ENCODE results near the gene NYNRIN.
A peak's percentile ranks its signal among the peaks of the same experiment; 100 is the strongest.
"Not testable (repeated sequence)": the region's sequence is repeated elsewhere in the genome, so short reads cannot be mapped to it uniquely, and the experiment has no call there.

NYNRIN gene
- total RNA-seq: 0.27 to 1.2 reads per million in 2 donors

DNA sequence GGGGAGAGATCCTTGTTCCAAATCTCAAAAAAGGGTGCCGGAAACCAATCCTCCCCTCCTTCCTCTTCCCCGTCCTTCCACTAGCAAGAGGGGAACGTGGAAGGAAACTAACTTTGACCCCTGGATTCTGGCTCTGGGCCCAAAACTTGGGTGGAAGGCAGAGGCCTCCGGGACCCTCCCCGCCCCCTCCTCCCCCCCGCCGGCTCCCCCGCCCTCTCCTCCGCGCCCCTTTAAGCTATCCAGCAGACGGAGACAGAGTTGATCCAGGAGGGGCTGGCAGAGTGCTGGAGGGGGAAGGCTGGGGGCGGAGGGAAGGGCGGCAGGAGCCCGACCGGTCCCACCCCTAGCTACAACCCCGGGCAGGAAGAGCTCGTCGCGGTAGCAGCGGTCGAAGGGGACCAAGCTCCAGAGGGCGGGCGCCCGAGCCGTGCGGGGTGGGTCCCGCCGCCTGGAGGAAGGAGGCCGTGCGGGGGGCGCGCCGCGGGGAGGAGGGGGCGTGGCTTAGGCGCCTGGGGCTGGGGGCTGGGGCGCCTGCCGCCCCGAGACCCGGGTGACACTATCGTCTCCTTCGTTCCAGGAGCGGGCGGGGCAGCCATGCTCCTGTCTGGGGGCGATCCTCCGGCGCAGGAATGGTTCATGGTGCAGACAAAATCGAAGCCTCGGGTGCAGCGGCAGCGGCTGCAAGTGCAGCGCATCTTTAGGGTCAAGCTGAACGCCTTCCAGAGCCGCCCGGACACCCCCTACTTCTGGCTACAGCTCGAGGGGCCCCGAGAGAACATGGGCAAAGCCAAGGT, at the start of gene NYNRIN:
Gene NYNRIN (plus strand): TSS at position 351 of the 794 bp plus-strand sequence. CDS start 244 bp downstream, at position 595.
- peak in 3 of 5 experiments; percentile 5 to 34 (median 10) for DNase-seq

DNA sequence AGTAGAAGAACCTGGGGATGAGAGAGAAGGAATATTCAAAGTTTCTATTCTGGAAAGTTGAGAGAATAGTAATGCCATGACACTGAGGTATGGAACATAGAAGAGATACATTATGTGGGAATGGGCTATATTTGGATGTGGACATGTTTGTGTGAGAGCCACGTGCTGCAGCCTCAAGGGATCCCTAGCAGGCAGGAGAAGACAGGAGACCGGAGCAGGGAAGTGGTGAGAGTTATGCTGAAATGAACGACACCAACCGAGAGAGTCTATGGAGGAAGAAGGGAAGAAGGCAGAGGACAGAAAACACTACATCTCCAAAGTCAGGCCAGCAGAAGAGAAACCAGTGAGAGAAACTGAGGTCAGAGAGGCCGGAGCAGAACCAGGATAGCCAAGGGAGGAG, 49.1 kb upstream of the NYNRIN start:
- DNase-seq: no peak

DNA sequence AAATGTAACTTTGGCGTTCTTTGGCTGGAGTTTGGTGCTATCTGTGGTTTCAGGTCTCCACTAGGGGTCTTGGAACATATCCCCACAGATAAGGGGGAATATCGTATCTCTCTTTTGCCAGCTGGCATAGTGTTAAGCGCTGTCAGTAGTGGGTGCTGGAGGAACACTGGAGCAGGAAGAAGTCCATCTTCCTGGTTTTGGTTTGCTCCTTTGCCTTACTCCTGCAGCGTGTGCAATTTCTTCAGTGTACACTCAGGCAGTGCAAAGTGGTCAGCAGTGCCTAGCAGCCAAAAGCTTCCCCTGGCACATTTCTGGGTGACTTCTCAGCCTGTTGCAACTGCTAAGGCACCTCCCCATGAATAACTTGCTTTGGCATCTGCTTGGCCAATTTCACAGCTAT, 47.3 kb upstream of the NYNRIN start:
- DNase-seq: no peak

DNA sequence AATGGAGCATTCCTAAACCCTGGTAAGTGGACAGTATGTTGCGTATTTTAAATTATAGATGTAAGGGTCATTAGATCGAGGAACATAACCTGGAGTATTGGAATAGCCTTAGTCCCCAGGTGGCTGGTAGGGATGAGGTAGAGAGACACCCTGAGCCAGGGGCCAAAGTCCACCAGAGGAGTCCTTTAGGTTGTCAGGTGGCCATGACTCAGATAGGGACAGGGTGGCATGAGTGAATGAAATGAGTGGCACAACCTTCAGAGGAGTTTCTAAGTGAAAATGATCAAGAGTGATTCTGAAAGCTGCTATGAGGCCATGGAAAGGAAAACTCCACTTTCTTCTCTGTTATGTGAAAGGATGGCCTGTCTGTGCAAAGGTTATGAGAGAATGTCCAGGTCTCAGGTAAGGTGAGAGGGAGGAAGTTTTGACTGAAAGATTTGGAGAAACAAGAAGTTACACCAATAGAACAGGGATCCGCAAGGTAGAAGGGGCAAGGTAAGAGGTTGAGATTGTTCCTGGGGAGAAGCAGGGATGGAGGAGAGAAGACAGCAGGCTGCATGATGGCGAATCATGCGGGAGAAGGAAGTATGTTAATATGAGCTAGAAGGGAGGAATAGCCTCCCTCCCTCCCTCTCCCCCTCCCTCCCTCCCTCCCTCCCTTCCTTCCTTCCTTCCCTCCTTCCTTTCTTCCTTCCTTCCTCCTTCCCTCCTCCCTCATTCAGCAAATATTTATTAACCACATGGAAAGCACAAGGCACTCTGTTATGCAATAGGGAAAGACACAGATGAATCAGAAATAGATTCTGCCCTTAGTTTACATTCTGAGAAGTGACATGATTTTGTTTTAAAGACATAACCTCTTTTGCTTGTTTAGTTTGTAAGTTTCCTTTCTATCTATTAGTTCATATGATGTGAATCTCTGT, 45.0 kb upstream of the NYNRIN start:
- no peak for DNase-seq

DNA sequence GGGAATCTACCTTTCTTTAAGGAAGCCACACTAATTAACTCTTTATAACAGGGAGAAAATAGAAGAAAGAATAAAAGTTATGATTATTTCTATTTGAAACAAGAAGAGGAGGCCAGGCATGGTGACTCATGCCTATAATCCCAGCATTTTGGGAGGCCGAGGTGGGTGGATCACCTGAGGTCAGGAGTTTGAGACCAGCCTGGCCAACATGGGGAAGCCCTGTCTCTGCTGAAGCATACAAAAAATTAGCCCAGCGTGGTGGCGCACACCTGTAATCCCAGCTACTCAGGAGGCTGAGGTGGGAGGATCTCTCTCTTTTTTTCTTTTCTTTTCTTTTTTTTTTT, 44.3 kb upstream of the NYNRIN start:
- DNase-seq: not testable (repeated sequence)

DNA sequence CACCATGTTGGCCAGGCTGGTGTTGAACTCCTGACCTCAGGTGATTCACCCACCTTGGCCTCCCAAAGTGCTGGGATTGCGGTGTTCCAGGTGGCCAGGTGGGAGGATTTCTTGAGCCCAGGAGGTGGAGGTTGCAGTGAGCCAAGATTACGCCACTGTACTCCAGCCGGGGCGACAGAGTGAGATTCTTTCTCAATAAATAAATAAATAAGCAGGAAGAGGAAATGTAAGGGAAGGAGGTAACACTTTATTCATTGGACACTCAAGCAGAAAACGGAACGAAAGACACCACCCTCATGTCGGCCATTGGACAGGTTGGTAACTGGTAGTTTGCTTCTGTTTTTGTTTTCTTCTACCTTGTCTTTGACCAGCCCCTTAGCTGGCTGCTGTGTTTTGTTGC, 43.8 kb upstream of the NYNRIN start:
- DNase-seq: no peak

DNA sequence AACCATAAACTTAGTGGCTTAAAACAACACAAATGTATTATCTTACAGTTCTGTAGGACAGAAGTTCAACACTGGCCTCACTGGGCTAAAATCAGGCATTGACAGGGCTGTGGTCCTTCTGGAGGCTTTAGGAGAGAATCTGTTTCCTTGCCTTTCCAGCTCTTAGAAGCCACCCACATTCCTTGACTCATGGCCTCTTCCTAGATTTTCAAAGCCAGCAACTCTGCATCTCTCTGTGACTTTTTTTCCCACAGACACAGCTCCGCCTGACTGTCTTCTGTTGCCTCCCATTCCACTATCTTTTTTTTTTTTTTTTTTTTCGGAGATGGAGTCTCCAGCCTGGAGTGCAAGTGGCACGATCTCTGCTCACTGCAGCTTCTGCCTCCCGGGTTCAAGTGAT, 42.6 kb upstream of the NYNRIN start:
- DNase-seq: no peak

DNA sequence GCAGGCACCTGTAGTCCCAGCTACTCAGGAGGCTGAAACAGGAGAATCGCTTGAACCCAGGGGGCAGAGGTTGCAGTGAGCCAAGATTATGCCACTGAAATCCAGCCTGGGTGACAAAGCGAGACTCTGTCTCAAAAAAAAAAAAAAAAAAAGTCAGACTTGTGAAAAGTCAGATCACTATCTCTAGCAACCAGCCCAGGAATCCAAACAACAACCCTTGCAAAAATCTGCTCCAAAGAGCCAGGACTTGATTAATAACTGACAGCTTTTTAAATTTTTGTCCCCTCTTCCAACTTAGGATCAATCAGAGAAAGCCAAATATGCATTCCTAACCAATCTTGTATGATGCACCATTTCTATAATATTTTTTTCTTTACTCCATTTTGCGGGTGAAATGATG, 38.5 kb upstream of the NYNRIN start:
- DNase-seq: no peak

DNA sequence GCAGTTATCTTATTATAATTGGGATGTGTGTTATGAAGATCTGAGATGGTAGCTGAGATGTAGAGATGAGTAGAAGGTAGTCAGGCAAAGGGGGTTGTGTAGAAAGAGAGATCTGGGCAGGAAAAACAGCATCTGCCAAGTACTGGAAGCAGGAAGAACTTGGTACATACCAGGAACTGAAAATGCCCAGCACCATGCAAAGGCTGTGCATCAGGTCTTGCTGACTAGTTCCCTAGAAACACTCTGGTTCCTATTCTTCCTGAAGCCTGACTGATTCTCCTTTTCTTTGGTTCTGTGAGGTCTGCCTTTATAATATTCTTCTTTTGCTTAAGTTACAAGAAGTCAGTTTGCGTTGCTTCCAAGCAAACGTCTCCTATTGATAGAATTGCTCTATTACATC, 37.5 kb upstream of the NYNRIN start:
- no peak for DNase-seq

DNA sequence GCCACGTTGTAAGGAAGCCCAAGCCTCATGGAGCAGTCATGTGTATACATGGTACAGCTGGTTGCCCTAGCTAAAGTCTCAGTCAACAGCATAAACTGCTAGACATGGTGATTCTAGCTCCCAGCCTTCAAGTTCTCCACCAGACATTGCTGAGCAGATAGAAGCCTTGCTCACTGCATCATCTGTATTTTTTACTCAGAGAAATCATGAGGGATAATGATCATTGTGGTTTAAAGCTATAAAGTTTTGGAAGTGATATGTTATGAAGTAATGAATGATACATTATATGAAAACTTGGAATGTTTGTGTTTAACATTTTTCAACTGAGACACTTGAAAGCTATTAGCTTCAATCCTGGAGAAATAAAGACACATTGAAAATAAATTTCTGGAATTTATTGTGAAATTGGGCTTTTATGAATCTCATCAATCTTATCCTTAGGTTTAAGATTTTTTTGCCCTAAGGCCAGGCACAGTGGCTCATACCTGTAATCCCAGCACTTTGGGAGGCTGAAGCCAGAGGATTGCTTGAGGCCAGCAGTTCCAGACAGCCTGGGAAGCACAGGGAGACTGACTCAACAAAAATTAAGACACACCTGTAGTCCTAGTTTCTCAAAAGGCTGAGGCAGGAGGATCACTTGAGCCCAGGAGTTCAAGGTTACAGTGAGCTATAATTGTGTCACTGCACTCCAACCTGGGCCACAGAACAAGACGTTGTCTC, 36.4 kb upstream of the NYNRIN start:
- DNase-seq: no peak

DNA sequence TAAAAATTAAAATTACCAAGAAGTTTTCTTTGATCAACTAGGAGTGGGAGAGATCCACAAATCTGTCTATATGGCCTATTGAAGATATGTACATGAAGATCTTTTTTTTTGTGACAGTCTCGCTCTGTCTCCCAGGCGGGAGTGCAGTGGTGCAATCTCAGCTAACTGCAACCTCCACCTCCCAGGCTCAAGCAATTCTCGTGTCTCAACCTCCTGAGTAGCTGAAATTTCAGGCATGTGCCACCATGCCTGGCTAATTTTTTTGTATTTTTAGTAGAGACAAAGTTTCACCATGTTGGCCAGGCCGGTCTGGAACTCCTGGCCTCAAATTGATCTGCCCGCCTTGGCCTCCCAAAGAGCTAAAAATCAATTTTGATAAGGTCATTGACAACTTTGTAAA, 35.4 kb upstream of the NYNRIN start:
- DNase-seq: no peak

DNA sequence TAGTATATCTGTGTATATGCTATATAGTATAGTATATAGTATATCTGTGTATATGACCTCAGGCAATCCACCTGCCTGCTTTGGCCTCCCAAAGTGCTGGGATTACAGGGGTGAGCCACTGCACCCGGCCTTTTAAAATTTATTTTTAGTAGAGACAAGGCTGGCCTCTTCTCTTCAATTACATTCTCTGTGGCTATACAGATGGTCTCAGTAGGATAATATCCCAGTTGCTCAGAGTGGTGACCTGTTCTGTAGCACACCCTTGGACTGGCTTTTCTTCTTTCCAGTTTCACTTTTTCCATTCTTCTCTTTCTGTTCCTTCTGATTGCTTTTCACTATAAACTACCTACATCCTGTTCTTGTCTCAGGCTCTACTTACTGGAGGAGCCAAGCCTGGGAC, 34.0 kb upstream of the NYNRIN start:
- DNase-seq: no peak

DNA sequence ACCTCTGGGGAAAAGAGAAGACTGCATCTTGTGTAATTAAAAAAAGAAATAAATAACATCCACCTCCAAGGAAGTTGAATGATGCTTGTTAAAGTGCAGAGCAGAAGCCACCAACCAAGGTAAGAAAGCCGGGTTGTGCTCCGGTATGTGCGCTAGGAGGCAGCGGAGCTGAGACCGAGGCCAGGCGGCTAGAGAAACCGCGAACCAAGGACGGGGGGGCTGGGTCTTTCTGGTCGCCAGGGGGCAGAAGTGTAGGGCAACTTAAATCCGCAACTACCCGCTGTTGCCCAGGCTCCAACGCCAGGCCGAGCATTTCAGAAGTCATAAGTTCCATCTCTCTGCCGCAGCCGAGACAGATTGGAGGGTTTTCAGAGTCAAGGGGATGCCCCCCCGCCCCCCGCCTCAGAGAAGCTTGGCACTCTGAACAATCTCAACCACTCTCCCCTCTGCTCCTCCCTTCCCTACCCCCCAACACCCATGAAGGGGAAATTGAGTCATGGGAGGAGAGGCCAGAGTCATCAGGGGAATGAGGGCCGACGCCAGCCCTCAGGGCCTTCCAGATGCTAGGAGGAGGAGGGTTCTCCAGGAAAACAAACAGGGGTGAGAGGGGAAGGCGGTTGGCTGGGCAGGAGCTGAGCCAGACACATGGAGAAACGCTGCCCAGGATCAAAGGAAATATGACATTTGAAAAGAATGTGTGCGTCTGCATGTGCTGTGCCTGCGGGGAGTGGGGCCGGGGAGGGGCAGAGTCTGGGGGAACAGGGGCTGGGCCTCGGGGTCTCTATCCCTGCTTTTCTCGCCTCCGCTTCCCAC, 33.0 kb upstream of the NYNRIN start:
- peak in 4 of 5 experiments; percentile 14 to 64 (median 42) for DNase-seq

DNA sequence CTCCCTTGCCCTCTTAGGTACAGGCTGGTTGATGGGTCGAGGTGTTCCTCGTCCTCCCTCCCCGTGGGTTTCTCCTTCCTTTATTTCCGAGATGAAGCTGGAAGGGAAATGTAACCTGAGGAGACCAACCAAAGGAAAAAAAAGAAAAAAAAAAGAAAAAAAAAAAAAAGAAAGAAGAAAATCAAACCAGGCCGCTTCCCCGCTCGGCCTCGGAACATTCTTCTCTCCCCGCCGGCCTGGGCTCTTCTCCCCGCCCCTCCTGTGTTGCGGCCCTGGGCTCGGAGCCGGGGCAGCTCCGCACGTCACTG, 32.4 kb upstream of the NYNRIN start:
- no peak for DNase-seq

DNA sequence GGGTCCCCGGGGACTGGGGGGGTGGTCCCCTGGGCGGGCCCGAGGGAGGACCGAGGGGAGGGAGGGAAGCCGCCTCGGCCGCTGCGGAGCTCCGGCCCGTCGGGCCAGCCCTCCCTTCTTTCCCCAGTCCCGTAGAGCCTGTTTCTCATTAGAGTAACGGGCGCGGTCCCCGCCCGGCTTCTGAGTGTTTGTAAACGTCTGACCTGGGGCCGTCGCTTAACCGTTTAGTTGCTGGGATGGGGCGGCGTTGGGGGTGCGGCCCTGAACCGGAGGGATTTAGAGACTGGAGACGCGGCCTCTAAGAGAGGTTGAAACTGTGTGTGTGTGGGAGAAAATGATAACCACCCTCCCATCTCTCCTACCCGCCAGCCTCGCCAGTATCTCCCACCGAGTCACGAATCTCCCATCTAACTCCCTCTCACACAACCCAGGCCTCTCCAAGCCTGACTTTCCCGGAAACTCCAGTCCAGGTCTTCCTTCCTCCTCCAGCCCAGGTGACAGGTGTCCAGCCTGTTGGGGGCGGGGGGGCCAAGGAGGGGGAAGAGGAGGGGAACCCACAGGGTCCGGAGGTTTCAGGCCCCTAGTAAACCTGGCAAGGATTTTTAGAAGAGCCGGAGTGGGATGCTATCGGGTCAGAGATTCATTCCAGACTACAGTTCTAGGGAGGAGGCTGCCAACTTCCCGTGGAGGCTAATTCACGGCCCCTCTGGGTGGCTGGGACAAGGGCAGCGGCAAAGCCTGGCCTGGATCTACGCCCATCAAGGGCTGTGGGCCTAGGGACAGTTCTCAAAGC, 31.9 kb upstream of the NYNRIN start:
- DNase-seq: peak in 1 of 5 experiments; percentile 6

DNA sequence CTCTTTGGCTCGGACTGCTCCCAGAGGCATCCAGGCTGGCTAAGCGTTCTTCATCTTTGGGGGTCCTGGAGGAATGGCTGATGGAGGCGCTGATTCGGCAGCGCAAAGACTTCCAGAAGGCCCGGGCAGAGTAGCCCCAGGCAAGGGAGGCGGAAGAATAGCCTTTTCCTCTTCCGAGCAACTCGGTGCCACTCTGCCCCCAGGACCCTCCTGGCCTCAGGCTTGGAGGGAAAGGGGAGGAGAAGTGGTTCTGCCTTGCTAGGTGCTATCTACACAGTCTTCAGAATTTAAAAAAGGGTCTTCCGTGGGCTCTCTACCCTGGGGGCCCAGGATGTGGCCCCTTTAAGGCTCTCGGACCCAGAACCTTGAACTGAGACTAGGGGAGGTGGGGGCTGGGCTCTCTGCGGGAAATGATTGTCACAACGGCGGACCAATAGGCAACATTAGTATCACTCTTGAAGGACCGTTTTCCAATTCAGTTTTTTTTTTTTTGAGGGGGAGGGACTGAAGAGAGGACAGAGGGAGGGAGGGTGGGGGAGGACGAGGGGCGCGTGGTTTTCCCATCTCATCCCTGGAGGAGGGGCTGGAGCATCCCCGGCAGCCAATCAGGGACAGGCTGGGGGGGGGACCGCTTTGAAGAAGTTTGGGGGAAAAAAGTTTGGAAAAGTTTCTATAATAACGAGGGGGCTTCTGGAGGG, 31.1 kb upstream of the NYNRIN start, which contains the start of gene NFATC4:
Gene NFATC4 (plus strand): TSS at position 671 of the 698 bp plus-strand sequence. CDS start 157 bp downstream, outside the sequence.
- peak in 1 of 5 experiments; percentile 20 for DNase-seq

DNA sequence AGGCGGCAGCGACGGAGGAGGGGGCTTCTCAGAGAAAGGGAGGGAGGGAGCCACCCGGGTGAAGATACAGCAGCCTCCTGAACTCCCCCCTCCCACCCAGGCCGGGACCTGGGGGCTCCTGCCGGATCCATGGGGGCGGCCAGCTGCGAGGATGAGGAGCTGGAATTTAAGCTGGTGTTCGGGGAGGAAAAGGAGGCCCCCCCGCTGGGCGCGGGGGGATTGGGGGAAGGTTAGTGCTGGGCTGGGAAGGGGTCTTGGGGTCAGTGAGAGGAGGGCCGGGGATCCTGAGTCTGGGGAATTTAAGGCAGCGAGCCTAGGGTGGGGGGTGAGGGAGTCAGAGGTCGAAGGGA, 30.6 kb upstream of the NYNRIN start:
- DNase-seq: no peak

DNA sequence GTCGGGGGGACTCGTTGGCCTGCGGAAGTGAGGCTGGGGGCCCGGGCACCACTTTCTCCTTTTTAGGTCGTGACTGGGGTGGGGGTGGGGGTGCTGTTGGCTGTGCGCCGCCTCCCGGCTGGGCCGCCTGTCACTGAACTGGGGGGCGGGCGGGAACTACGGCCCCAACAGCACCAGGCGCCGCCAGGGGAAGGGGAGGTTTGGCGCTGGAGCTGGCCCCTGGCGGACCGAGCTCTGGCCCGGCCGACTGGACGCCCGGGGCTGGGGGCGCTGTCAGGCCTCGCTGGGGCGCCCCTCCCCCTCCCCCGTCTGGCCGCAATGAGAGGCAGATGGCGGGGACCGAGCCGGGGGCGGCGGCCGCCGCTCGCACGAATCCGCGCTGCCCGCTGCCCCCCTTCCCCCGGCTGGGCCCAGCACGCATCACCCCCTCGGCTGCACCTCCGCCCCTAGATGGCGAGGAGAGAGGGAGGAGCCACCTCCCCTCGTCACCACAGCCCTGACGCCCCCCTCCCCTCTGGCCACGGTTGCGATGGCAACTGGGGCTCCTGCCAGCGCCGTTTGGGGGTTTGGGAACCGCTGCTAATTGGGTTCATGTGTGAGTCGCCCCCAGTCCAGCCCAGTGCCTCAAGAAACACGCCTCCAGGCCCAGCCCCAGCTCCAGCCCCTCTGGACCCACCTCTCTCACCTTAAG, 30.1 kb upstream of the NYNRIN start:
- peak in 2 of 5 experiments; percentile 10 to 49 for DNase-seq

DNA sequence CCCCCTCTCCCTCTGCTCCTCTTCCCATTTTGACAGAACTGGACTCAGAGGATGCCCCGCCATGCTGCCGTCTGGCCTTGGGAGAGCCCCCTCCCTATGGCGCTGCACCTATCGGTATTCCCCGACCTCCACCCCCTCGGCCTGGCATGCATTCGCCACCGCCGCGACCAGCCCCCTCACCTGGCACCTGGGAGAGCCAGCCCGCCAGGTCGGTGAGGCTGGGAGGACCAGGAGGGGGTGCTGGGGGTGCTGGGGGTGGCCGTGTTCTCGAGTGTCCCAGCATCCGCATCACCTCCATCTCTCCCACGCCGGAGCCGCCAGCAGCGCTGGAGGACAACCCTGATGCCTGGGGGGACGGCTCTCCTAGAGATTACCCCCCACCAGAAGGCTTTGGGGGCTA, 29.3 kb upstream of the NYNRIN start:
- no peak for DNase-seq

Measured in T-helper 2 cell (primary cell).